Sciatic nerve (tissue), 2 donors: ENCODE results near the gene ATIC. TPM values are rescaled to one million over a fixed set of nuclear protein-coding genes. Genes with fewer than 3 reads are reported as not detected.
"Not testable (repeated sequence)": the region's sequence is repeated elsewhere in the genome, so short reads cannot be mapped to it uniquely, and the experiment has no call there.

Source experiments
- ATAC-seq: fragments of 200-7000 bp; cut with Tn5 transposase; one replicate; pipeline ENCODE4 v1.9.1; 2020; ENCODE audit warnings: mild to moderate bottlenecking, moderate library complexity
- DNase-seq: peaks from one replicate; pipeline ENCODE4 v3.0.0-alpha.2; 2020; ENCODE audit warnings: low spot score
- intact Hi-C: fragments of 100-400 bp; cut with DNase I; formaldehyde crosslinking; loops from one replicate; pipeline ENCODE4 v1.14.2; 2022
- total RNA-seq: library from RNA; stranded (reverse); fragmentation: NEBNext Ultra II Directional; extraction: Animal tissue kit (Norgen Biotek cat#: 25700); gene quantifications from one replicate; pipeline ENCODE4 v1.2.1, GENCODE V29; 2021
- donor health status: DM: no; HTN: no; CAD: no.
- donor health status: DM: no; HTN: no; CAD: no.

ATIC gene
- total RNA-seq, 1 donor from 2014 or later: 62.8 TPM

DNA sequence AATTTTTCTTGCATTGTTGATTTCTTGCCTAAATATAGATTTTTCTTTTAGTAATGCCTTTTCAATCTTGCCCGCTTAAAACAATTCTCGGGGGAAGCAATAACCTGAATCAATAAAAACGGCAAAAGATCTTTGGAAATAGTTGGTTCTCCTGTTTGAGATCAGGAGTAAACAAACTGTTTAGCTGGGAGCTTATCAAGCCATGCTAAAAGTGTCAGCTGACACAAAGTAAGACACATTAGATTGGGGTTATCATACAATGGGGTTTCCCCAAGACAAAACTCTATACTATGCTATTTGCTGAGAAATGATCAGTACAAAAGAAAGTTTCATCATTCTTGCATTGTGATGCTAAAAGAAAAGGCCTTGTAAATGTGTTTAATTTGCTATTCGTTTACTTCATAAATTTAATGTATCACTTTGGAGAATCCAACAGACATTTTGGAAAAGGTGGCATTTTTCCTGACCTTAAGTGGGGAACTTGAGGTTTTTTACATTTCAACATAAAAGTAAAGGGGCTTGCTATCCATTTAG is 46.5 kb downstream of the ATIC start:
- intact Hi-C loops: no loop called here
- DNase-seq (no peak), ATAC-seq (no peak)

- intact Hi-C loops: no loop called here
- no peak for DNase-seq
- no peak for ATAC-seq
Observed at GRCh38 chr2:215358891-215359575, 47.2 kb downstream of the ATIC start.

GRCh38 chr2:215359576-215359922 is 47.7 kb downstream of the ATIC start:
- ATAC-seq (no peak), DNase-seq (no peak)
- intact Hi-C loops: no loop called here

GRCh38 chr2:215360059-215360458 is 48.2 kb downstream of the ATIC start:
- intact Hi-C loops, DNase-seq, ATAC-seq: not testable (repeated sequence)

- intact Hi-C loops: no loop called here
- DNase-seq (no peak), ATAC-seq (no peak)
Observed at GRCh38 chr2:215360596-215360995, 48.7 kb downstream of the ATIC start.

DNA sequence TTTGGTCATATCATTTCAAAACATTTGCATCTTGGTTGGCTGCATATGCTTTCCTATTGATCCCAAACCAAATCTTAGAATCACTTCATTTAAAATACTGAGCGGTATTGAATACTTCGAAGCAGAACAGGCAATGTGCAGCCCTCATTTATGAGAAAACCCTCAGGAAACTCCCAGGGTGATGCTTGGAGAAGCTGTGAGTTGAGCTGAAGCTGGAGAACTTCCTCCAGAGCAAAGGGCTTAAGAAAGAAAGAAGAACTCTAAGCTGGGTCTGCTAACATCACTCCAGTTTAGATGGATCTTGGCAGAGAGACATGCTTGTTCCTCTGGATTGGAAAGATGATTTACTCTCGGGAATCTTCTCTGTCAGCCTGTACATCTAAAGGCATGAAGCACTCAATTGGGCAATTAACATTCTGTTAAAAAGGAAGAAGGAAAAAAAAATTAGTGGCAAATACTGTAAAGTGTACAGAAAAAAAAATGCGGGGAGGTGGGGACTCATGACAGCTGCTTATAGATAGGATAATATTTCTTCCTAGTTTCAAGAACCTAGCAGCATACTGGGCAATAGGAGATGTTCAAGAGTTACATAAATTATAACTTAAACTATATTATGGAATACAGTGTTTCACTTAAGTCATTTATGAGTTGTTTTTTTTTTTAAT is 49.5 kb downstream of the ATIC start:
- ATAC-seq (no peak), DNase-seq (no peak)
- intact Hi-C loops: no loop called here

DNA sequence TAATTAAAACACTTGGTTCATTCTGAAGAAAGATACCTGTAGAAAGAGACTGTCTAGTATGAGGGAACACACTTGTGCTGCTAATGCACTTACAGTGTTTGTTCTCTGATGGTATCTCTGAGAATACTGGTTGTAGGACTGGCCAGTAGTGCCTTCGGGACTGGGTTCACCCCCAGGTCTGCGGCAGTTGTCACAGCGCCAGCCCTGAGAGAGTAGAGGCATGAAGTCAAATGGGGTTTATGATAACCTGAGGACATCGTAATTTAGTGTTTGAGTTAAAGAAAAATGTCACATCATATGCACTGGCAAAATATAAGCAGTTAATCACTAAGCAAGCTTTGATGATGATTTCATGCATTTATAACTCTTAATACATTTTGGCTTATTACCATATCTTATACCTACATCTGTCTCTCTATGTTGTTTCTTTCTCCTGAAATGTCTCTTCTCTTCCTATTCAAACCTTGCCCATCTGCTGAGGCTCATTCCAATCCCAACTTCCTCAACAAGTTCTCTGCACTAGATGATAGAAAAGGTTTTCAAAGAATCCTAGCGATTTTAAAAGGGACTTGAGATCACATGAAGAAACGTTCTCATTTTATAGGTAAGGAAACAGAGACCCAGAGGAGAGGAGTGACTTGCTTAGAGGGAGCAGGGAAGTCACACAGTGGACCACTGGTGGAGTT is 50.2 kb downstream of the ATIC start:
- intact Hi-C loops: no loop called here
- ATAC-seq (no peak), DNase-seq (no peak)

- intact Hi-C loops: no loop called here
- no peak for DNase-seq
- ATAC-seq: no peak
Observed at GRCh38 chr2:215362562-215362904, 50.7 kb downstream of the ATIC start.

GRCh38 chr2:215363039-215363438 is 51.2 kb downstream of the ATIC start:
- intact Hi-C loops: no loop called here
- ATAC-seq (no peak), DNase-seq (no peak)

DNA sequence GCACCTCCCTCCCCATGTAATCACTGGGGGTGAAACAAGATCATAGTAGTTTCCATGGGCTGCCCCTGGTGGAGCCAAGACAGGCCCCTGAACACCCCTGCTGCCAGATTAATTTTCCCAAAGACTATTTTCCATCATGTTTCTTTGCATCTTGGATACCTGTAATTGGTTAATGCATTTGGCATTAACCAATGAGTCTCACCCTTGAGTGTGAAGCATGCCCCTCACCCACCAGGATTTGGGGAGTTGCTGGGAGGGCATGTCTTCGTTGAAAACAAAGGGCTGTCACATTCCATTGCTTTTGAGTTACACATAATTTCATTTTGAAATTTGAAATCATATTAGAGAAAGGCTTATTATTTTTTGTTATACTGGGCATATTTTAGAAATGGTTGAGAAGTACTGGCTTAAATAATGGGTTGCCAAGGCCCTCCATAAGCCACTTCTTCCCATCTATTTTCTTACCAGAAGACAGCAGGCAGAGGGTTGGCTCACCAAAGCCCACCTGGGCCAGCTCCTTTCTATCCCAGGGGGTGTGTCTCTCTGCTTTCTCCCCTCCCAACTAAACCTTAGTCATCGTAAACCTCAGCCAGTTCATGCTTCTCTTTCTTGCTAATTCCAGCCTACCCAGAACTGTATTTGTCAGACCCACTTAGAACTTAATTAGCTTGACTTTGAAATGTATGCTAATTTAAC is 51.8 kb downstream of the ATIC start:
- ATAC-seq: no peak
- intact Hi-C loops: no loop called here
- DNase-seq: no peak

DNA sequence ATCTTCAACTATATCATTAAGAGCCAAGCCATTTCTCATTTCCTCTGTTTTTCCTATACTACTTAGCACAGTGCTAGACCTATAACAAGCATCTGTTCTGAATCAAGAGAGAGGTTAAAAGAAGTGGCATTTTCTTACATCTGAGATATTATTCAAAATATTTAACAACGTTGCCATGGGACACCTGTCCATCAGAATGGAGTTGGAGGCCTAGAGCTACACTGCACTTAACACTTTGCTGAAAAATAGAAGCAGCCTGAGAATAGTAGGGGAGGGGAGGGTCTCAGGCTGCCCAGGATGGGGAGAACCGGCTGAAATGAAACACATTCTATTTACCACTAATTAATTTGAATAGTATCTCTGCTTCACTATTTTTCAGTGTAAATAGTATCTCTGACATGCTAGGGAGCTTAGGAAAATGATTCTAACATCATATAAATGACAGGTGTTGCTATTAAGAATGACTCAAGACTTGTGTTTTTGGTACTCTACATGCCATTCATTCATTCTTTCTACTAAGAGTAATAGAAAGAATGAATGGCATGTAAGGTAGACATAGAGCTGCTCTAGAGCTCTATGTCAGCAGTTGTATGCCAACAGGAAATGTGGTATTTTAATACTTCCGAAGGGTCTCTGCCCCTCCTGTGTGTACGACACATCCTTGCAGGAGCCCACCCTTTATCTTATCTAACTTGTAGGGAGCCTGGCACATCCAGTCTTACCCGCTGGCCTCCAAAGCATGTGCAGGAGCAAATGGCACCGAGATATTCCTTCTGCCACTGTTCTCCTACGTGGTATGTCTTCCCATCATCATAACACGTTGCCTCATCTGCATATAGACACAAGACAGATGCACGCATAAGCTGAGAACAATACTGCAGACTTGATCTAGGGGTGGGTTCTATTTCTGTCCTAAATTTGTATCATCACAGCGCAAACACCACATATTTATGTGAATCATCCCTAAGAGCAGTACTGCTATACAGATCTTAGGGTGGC is 52.6 kb downstream of the ATIC start:
- intact Hi-C loops: no loop called here

GRCh38 chr2:215365184-215365658 is 53.4 kb downstream of the ATIC start:
- no peak for DNase-seq
- intact Hi-C loops: no loop called here

More for the DNA sequence above, 52.6 kb downstream of the ATIC start:
- no peak for ATAC-seq
- DNase-seq: no peak

DNA sequence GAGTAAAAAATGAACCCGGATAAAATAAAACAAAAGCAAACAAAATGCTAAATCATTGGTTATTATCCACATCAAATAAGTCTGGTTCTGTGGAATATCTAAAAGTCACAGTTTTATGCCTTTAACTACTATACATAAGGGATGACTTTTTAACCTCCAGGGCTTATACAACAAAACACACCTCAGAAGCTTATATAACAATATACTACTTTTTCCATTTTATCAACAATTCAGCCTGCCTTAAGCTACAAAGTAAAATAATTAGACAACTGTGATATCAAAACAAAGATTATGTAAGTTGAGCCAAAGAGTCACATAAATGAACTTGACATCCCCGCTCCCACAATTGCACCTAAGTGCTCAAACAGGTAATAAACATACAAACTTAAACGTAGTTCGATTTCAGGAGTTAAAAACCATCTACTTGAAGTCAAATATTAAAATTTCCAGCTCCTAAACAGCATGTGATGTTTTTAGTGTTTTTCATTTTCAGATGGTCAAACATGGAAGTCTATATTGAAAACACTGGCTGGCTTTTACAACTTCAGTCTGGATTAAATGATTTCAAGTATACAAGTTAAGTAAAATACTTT is 54.7 kb downstream of the ATIC start:
- ATAC-seq: no peak
- intact Hi-C loops: no loop called here
- DNase-seq: no peak

More at GRCh38 chr2:215365184-215365658, 53.4 kb downstream of the ATIC start:
- ATAC-seq: no peak

GRCh38 chr2:215367662-215368492 is 56.0 kb downstream of the ATIC start:
- ATAC-seq (no peak), DNase-seq (no peak)
- intact Hi-C loops: no loop called here

GRCh38 chr2:215368493-215368809 is 56.6 kb downstream of the ATIC start:
- intact Hi-C loops: no loop called here
- ATAC-seq (no peak), DNase-seq (no peak)

DNA sequence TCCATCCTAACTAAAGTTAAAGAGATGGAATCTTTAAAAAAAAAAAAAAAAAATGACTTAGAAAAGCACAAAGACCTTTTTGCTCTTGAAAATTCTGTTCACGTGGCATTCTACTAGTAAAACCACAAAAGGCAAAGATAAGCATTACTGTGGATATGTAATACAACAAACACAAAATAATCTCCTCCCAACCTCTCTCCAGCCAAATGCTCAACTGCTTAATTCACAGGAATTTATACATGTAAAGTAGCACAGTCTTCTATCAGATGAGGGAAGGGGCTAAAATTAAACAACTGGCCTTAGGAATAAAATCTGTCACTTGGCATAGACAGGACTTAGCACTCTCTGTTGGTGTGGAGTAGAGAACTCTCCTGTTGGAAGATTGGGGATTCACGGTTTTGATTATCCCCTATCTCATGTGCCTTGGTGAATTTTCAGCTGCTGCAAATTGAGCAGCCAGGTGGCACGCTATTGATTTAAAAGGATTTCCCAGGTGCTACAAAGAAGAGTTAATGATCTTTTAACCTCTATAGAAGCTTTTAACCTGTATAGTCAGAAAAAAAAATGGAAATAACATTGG is 57.4 kb downstream of the ATIC start:
- intact Hi-C loops: no loop called here
- ATAC-seq: no peak

More for the DNA sequence above, 57.4 kb downstream of the ATIC start:
- no peak for DNase-seq
